Stimulated activated naive CD4-positive, alpha-beta T cell (primary cell): ENCODE results near the gene SPIRE2.

Source experiments
- DNase-seq, 6 experiments: peaks; one replicate each; lab custom pipeline; 2025; lab: John Stamatoyannopoulos, UW

Gene SPIRE2

DNA sequence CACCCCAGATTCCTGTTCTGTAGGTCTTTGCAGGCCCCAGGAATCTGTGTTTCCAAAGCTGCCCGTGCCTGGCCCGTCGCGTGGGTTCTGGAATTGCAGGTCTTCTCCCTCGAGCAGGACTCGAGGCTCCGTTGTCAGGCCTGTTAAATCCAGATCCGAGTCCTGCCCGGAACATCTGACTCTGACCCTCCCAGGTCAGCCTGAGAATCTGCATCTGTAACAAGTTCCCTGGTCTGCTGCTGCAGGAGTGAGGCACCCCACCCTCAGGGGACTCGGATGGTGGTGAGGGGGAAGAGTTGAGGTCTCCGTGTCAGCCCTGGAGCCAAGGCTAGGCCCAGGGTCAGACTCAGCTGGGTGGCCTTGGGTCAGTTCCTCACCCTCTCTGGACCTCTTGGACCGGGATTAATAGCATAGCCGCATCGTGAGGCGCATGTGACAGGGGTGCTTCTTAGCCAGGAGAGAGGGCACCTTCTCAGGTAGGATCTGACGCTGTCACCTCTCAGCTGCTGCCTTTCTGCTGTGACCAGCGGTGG is 8.8 kb downstream of the SPIRE2 start:
- no peak for DNase-seq

- DNase-seq, result no peak
Observed at GRCh38 chr16:89841275-89841674, 13.0 kb downstream of the SPIRE2 start.

DNA sequence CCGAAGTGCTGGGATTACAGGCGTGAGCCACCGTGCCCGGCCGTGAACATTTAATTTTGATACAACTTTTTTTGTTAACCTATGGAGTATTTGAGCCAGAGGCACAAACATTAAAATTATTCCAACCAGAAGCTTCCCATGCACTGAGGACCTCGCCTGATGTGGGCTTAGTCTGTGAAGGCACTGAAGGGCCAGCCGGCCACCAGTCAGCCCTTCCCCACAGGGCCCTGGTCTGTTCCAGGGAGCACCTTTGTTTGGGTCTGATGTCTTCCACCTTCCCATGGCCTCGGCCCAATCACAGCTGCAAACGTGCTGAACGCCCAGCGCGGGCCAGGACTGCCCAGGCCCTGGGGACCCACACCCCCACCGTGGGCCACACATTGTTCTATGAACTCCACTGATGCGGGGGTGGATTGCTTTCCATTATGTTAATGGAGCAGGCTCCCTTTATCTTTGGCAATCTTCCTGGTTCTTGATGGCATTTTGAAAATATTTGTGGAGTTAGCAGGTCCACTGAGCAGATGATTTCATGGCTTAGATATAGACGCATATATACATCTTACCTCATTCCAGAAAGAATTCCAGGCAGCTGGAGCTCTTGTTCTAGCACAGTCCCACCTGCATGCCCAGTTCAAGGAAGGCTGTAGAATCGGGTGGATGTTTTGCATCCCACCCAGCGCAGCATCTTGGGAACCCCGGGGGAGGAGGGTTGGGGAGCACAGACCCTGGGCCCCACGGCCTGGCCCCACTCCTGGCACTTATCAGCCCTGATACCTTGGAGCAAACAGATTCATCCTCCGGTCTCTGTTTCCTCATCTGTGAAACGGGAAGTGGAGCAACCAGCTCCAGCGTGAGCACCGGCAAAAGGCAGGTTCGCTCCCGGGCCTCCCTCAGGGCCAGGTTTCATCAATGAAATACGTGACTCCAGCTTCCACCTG is 14.5 kb downstream of the SPIRE2 start:
- no peak for DNase-seq

GRCh38 chr16:89843409-89844350 is 15.4 kb downstream of the SPIRE2 start:
- DNase-seq, result no peak

- no peak for DNase-seq
Observed at GRCh38 chr16:89844739-89845339, 16.6 kb downstream of the SPIRE2 start.

DNA sequence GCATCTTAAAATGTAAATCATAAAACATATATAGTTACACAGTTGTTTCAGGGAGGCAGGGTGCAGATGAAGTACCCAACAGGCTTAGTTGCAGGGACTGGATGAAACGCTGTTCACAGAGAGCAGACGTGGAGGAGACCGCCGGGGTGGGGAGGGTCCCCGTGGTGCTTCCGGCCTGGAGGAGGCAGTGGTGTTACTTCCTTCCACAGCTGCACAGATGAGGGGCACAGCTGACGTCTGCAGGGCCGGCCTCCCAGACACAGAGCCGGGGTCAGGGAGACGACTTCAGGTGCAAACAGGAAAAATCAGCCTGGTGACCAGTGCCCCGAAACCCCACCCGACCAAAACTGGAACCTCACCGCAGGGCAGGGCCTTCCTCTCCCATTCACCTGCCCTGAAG is 17.1 kb downstream of the SPIRE2 start:
- peak in 1 of 6 experiments; percentile 38 for DNase-seq

GRCh38 chr16:89847051-89847939 is 19.0 kb downstream of the SPIRE2 start:
- no peak for DNase-seq

DNA sequence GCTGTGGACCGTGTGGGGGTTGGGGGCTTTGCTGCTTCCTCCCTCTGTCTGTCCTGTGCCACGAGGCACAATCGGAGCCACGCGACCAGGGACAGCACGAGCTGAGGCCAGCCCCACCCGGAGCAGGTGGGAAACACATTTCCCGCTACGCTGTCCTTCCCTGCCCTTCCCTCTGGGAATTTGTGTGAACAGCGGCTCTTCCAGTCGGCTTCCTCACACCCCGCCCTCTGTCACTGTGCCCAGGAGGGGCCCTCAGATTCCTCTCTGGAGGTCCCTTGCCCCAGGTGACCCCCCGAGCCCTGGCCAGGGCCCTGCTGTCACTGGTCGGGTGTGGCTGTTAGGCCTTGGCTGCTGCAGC is 19.6 kb downstream of the SPIRE2 start:
- DNase-seq, result no peak

GRCh38 chr16:89848974-89849373 is 20.7 kb downstream of the SPIRE2 start:
- DNase-seq, result no peak

GRCh38 chr16:89853306-89853993 is 25.2 kb downstream of the SPIRE2 start:
- no peak for DNase-seq

GRCh38 chr16:89855301-89855945 is 27.1 kb downstream of the SPIRE2 start:
- no peak for DNase-seq

DNA sequence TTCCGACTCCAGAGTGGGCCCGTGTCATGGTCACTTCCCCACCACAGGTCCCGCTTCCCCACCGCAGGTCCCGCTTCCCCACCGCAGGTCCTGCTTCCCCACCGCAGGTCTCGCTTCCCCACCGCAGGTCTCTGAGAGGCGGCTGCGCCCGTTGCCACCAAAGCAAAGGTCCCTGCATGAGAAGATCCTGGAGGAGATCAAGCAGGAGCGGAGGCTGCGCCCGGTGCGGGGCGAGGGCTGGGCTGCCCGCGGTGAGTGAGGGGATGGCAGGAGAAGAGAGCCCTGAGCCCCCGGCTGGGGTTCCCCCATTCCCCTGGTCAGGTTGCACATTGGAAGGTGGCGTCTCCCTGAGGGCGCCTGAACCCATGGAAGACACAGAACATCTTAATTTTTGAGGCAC is 27.7 kb downstream of the SPIRE2 start:
- no peak for DNase-seq

DNA sequence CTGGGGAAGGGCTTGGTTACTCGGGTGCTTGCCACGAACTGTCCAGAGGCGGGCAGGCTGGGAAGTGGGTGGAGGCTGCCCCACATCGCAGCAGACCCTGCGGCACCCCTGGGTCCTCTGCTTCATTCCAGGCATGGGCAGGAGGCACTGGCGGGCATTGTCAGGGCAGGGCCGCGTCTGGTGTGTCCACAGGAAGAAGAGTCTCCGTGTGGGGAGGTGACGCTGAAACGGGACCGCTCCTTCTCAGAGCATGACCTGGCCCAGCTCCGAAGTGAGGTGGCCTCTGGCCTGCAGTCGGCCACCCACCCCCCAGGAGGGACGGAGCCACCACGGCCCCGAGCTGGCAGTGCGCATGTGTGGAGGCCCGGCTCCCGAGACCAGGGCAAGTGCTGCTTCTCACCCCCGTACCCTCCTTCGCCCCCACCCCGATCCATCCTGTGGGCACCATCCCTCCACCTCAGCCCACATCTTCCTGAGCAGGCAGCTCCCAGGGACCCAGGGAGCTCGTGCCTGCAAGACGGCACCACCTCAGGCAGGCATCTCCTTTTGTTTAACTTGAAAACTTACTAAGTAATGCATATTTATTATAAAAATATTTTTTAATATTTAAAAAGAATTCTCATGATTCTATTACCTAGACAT is 30.8 kb downstream of the SPIRE2 start:
- no peak for DNase-seq

DNA sequence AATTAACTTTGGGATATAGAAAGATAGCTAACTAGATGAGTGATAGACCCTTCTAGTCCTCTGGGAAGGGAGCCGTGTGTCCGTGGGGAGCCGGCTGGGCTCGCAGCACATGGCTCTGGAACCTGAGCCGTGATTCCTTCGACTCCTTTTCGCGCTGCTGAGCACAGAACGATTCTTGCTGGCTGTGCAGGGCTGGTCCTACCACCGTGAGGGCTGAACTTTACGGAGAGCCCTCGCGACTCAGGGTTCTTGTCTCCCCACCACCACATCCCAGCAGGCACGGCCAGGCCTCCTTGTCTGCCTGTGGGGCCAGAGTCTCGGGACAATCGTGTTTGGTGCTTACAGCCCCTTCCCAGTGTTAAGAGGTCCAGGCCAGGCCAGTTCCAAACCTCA is 31.3 kb downstream of the SPIRE2 start:
- DNase-seq, result no peak

- peak; percentile 40 to 78 (median 68) for DNase-seq
Observed at GRCh38 chr16:89860747-89861304, 32.6 kb downstream of the SPIRE2 start.

DNA sequence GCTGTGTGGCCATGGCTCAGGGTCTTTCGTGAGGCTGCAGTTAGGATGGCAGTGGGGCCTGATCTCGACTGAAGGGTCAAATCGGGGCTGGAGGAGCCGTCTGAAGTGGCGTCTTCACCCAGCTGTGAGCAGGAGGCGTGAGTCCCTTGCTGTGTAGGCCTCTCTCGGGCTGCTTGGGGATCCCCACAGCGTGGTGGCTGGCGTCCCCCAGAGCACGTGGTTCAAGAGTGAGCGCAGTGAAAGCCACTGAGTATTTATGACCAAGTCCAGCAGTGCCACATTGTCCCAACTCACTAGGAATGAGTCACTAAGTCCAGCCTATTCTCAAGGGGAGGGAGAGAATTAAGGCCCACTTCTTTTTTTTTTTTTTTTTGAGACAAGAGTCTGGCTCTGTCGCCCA is 33.4 kb downstream of the SPIRE2 start:
- DNase-seq, result no peak

GRCh38 chr16:89862732-89863131 is 34.5 kb downstream of the SPIRE2 start:
- DNase-seq, result no peak

- DNase-seq, result peak in 4 of 6 experiments; percentile 24 to 60 (median 43)
Observed at GRCh38 chr16:89863741-89864526, 35.7 kb downstream of the SPIRE2 start.

- DNase-seq, result no peak
Observed at GRCh38 chr16:89864527-89864820, 36.2 kb downstream of the SPIRE2 start.
